NCI-H2171 treated with DMSO at 0.1 percent for 48 hours (cell line): ENCODE data around the gene SENP5.
"Not testable (repeated sequence)": the region's sequence is repeated elsewhere in the genome, so short reads cannot be mapped to it uniquely, and the experiment has no call there.

Experiments
- DNase-seq: peaks from one replicate; lab custom pipeline; 2025; lab: John Stamatoyannopoulos, UW

SENP5 gene

DNA sequence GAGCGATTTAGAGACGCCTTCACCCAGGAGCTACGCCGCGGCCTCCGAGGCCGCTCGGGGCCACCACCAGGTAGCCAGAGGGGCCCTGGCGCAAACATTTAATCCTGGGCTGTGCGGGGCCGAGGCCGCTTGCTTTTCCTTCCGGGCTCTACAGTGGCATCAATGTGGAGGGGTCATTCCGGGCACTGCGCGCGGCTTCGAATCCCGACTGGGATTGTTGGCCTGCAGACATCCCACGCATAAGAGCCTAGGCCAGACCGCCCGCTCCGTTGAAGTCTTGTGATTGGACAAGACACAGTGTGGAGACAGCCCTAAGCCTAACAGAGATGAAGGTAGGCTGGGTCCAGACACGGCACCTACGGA, 75.2 kb downstream of the SENP5 start:
- no peak for DNase-seq

GRCh38 chr3:196944037-196944790, 76.5 kb downstream of the SENP5 start:
- not testable (repeated sequence) for DNase-seq

GRCh38 chr3:196947136-196947859, 79.6 kb downstream of the SENP5 start:
- DNase-seq = no peak

DNA sequence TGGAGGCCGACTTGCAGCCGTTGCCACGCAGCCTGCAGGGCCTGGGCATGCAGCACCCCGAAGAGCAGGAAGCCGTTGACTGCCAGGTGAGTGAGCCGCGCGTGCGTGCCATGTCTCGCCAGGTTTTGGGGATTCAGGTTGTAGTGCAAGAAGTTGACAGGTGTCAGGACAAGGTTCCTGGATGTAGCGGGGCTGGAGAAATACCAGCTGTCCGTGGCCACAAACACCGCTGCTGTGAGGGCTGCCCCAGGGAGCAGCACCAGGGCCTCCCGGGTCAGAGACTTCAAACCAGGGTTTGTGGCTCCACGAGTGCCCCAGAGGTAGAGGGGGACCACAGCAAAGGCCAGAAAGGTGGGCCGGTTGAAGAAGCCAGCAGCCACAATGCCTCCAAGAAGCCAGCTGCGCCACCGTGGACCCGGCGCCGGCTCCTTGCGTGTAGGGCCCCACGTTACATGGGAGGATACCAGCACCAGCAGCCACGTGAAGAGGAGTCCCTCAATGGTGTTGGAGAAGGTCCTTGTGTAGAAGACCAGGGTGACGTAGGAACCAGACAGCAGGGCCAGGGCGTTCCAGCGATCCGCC, 80.2 kb downstream of the SENP5 start:
- no peak for DNase-seq

DNA sequence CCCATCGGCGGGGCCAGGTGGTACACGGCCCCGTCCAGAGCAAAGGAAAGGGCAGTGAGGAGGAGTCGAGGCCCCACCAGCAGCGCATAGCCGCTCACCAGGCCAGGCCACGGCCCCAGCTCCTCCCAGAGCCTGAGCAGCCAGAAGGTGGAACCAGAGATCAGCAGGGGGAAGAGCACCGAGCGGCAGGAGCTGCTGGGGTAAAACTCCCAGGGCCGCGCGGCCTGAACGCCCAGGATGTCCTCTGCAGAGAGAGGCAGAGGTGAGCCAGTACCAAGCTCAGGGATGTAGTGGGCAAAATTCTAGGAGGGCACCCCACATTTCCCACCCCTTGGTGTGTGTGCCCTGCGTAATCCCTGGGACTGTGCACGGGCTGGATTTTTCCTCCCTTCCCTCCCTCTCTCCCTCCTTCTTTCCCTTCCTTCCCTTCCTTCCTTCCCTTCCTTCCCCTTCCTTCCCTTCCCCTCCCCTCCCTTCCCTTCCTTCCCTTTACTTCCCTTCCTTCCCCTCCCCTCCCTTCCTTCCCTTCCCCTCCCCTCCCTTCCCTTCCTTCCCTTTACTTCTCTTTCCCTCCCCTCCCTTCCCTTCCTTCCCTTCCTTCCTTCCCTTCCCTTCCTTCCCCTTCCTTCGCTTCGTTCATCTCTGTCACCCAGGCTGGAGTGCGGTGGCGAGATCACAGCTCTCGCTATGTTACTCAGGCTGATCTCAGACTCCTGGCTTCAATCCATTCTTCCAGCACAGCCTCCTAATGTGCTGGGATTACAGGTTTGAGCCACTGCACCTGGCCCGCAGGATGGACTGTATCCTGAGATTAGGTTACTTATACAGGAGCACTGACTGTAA, 80.9 kb downstream of the SENP5 start:
- DNase-seq = no peak

GRCh38 chr3:196949285-196949619, 81.5 kb downstream of the SENP5 start:
- DNase-seq = no peak

DNA sequence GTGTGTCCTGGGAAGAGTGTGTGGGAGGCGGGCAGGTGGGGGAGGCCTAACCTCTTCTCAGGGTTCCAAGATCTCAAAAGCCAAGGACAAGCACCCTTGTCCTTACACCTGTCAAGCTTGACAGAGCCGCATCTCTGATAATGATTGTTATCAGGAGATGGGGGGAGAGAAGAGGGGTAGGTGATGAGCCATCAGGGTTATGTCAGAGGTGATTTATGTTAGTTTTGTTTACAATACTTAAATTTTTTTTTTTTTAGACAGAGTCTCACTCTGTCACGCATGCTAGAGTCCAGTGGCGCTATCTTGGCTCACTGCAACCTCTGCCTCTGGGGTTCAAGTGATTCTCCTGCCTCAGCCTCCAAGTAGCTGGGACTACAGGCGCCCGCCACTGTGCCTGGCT, 82.0 kb downstream of the SENP5 start:
- no peak for DNase-seq

GRCh38 chr3:196951371-196951770, 83.7 kb downstream of the SENP5 start:
- DNase-seq = no peak

DNA sequence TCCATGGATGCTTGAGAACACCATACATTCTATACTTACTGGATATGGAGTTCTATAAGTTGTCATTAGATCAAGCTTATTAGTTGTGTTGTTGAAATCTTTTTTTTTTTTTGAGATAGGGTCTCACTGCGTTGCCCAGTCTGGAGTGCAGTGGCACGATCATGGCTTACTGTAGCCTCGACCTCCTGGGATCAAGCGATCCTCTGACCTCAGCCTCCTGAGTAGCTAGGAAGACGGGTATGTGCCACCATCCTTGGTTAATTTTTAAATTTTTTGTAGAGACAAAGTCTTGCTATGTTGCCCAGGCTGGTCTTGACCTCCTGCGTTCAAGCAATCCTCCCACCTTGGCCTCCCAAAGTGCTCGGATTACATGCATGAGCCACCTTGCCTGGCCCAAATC, 87.1 kb downstream of the SENP5 start:
- no peak for DNase-seq

DNA sequence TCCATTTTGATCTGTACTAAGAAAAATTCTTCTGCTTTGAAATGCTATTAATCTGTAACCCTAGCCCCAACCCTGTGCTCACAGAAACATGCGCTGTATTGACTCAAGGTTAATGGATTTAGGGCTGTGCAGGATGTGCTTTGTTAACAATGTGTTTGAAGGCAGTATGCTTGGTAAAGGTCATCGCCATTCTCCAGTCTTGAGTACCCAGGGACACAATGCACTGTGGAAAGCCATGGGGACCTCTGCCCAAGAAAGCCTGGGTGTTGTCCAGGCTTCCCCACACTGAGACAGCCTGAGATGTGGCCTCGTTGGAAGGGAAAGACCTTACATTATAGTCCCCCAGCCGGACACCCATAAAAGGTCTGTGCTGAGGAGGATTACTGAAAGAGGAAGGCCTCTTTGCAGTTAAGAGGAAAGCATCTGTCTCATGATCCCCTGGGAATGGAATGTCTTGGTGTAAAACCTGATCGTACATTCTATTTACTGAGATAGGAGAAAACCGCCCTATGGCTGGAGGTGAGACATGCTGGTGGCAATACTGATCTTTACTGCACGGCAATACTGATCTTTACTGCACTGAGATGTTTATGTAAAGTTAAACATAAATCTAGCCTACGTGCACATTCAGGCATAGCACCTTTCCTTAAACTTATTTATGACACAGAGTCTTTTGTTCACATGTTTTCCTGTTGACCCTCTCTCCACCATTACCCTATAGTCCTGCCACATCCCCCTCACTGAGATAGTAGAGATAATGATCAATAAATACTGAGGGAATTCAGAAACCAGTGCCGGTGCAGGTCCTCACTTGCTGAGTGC, 94.6 kb downstream of the SENP5 start:
- DNase-seq = peak; percentile 14

GRCh38 chr3:196962930-196963630, 95.4 kb downstream of the SENP5 start:
- DNase-seq = no peak

DNA sequence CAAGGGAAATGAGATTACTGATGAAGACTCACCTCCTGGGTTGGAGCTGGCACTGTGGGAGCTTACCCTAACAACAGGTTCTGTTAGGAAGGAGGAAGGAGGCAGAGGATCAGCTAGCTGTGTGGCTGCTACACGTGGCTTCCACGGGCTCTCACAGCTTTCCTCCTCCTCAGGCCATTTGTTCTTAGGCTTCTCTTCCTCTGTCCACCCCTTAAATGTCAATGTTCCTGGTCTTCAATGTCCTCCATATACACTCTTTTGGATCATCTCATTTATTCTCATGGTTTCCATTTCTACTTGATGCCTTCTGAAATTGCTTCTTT, 95.9 kb downstream of the SENP5 start:
- DNase-seq = no peak

DNA sequence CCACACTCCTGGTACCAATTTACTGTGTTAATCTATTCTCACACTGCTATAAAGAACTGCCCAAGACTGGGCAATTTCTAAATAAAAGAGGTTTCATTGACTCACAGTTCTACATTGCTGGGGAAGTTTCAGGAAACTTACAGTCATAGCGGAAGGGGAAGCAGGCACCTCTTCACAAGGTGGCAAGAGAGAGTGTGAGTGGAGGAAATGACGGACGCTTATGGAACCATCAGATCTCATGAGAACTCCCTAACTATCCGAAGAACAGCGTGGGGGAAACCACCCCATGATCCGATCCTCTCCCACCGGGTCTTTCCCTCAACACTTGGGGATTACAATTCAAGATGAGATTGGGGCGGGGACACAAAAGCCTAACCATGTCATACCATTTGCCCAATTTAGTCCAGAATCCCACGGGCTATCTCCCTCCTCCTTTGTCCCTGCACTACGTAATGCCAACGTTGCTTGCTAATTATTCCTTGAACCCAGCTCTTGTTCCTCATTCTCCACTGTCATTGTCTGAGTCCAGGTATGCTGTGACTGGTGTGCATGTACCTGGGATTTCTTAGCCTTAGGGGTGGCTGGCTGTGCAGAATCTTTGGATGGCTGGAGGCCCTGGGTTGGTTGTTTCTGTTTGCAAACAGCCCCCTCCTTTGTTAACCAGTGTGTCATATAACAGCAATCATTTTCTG, 97.5 kb downstream of the SENP5 start:
- DNase-seq = no peak

GRCh38 chr3:196965804-196966173, 98.1 kb downstream of the SENP5 start:
- DNase-seq = no peak

DNA sequence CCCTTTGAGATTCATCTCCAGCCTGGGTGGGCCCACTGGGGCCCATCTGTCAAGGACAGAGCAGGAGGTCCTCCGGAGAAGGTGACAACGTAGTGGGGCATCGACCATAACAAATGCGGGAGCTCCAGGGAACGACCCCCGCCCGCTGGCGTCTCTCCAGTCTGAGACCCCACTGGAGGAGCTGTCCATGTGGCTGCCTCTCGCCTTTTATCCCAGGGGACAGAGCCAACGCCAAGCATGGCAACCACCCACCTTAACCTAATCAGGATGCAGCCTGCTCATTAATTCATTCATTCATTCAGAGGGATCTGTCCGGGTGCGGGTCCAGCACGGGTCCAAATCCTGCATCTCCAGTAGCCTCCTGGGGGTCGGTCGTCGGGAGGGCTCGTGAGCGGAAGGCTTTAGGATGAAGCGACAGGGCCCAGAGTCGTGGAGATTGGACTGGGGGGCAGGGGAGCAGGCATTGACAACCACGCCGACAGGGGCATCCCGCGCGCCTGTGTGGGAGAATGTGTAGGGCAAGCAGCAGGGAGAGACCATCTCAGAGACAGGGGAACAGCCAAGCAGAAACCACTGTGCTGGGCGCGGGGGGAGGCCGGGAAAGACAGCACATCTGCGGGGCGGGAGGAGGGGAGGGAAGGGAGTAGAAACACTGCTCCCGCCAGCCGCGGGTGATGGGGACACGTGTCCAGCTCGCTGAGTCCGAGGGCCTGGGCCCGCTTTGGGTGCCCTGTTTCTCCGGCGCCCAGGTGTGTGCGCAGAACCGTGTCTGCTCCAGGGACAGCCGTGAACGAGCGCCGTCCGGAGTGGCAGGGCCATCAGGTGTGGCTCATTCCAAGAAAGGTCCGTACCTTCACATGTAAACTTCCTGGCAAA, 99.0 kb downstream of the SENP5 start:
- no peak for DNase-seq

GRCh38 chr3:196967412-196968232, 99.9 kb downstream of the SENP5 start:
- no peak for DNase-seq

DNA sequence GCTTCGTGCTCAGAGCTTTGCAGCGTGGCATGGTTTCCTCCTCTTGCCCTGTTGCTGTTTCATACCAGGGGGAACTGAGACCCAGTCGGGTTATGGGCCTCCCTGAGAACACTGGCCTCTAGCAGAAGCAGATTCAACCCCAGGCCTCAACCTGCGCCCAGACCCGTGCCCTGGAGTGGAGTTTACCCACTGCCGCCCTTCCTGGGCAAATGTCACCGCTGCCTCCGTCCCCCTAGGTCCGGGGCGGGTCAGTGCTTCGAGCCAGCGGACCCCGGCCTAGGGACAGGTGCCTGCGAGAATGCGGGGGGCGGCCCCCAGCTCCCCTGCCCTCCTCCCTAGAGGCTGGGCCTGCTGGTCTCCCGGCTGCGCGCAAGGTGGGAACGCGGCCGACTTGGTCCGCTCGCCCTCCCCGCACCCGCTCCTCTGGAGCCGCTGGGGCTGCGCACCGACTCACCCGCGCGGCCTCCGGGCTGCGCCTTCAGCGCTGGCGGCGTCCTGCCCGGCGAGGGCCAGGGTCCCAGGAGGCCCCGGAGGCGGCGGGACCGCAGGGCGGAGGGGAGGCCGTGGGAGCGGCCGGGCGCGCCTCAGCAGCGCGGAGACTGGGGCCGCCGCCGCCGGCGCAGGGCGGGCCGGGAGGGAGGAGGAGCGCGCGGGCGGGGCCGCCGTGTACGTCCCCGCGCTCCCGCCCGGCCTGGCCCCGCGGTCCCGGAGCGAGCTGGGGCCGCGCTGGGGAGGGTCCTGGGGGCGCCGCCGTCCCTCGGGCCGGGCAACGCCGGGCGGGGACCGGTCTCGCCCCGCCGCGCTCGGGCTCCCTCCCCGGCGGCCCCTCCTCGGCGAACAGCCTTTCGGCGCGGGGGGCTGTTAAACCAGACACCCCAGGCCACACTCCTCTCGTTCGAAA, 100.8 kb downstream of the SENP5 start, which contains the start of gene PIGZ:
Gene PIGZ (minus strand): TSS at position 601 of the 901 bp plus-strand sequence. CDS start 16,802 bp downstream, outside the sequence.
- peak; percentile 17 for DNase-seq
